DMS153 treated with DMSO at 0.1 percent for 48 hours (cell line): ENCODE measurements around the gene RAB36.
A peak's percentile ranks its signal among the peaks of the same experiment; 100 is the strongest.

Source experiments
- DNase-seq: peaks from one replicate; lab custom pipeline; 2025; ENCODE audit not compliant: unreplicated experiment; lab: John Stamatoyannopoulos, UW

The RAB36 gene

DNA sequence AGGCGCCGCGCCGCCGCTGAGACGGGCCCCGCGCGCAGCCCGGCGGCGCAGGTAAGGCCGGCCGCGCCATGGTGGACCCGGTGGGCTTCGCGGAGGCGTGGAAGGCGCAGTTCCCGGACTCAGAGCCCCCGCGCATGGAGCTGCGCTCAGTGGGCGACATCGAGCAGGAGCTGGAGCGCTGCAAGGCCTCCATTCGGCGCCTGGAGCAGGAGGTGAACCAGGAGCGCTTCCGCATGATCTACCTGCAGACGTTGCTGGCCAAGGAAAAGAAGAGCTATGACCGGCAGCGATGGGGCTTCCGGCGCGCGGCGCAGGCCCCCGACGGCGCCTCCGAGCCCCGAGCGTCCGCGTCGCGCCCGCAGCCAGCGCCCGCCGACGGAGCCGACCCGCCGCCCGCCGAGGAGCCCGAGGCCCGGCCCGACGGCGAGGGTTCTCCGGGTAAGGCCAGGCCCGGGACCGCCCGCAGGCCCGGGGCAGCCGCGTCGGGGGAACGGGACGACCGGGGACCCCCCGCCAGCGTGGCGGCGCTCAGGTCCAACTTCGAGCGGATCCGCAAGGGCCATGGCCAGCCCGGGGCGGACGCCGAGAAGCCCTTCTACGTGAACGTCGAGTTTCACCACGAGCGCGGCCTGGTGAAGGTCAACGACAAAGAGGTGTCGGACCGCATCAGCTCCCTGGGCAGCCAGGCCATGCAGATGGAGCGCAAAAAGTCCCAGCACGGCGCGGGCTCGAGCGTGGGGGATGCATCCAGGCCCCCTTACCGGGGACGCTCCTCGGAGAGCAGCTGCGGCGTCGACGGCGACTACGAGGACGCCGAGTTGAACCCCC lies 35.8 kb downstream of the RAB36 start:
- no peak for DNase-seq

GRCh38 chr22:23181721-23182308 lies 36.5 kb downstream of the RAB36 start:
- DNase-seq = no peak

DNA sequence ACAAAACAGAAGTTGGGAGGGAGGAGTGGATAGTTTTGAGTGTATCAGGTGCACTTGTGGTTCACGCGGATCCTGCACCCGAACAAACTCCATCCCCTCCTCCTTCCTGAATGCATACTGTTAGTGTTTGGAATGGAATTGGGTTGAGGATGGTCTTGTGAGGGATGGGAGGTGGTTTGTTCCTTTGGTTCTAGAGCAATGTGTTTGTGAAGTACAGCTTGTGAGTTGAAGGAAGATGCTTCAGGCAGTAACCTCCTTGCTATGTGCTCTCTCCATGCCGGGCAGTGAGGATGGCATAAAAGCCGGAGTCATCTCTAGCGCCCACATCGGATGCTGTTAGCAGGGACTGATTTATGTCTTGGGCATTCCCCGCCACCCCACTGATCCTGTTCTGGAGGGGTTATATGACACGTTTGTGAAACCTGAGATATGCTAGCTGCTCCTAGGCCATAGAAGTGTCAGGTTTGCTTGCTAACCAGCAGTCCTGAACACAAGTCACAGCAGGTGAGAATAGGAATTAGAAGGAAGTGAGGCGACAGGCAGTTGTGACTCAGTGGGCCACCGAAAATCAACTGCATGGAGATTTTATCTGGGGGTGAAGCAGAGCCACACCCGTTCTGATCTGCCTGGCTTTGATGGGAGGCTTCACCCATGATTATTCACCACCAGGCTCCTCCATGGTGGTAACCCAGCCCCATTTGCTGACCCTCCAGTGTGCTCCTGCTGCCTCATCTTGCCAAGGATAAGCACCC lies 37.2 kb downstream of the RAB36 start:
- peak; percentile 65 for DNase-seq

GRCh38 chr22:23183061-23183698 lies 37.9 kb downstream of the RAB36 start:
- peak; percentile 17 for DNase-seq

DNA sequence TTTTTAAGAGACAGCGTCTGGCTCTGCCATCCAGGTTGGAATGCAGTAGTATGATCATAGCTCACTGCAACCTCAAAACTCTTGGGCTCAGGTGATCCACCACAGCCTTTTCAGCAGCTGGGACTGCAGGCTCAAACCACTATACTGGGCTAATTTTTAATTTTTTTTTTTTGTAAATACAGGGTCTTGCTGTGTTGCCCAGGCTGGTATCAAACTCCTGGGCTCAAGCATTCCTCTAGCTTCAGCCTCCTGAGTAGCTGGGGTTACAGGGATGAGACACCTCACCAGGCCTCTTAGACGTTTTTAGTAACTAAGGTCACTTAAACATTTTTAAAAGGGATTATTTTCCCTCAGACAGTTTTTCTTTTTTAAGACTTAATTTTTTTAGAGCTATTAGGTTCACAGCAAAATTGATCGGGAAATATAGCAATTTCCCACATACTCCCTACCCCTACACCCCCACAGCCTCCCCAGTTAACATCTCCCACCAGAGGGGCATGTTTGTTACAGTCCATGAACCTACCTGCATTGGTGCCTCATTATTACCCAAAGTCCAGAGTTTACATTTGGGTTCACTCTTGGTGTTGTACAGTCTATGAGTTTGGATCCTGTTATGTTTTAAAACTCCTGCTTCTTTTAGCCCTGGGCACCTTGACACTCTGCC lies 39.0 kb downstream of the RAB36 start:
- no peak for DNase-seq

GRCh38 chr22:23184764-23185113 lies 39.5 kb downstream of the RAB36 start:
- DNase-seq = peak; percentile 67

DNA sequence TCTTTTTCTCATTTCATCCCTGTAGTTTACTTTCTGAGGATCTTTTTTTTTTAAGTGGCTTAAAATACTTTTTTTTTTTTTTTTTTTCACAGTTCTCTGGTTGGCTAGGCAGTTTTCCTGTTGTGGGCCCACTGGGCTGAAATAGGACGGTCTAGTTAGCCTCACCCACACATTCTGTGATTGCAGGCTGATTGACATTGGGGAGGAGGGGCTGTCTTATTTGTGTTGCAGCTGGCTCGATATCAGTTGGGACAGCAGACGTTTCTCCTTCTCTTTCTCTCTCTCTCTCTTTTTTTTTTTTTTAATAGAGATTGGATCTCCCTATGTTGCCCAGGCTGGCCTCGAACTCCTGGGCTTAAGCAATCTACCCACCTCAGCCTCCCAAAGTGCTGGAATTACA lies 41.9 kb downstream of the RAB36 start:
- DNase-seq = no peak

GRCh38 chr22:23187871-23188700 lies 42.8 kb downstream of the RAB36 start:
- no peak for DNase-seq

DNA sequence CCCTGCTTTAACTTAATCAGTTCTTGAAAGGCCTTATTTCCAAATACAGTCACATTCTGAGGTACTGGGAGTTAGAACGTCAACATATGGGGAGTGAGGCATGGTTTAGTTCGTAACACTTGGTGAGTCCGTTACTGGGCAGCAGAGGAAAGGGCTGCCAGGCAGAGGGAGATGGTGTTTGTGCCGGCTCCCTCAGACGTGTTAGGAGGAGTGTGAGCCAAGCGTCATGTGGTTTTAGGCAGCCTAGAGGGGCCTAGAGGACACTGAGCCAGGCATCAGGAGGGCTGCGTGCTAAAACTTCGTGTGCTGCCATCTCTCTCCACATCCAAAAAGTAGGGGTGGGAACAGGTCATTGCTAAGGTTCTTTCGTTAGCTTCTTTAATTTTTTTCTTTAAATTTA lies 45.2 kb downstream of the RAB36 start:
- DNase-seq = no peak

DNA sequence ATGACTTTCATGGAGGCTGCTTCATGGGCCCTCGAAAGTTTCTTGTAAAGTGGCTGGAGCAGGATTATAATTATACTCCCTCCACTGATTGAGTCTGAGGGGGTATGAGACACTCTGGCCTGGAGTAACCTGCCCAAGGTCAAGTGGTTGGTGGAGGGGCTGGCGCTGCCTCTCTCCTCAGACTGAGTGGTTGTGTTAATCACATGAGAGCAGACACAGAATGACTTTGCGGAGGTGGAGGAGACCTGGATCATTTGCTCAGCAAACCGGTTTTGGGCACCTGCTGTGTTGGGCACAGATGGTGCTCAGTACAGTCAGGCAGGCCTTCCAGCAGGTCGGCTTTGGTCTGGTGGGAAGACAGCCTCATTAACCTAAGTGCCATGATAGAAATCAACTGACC lies 46.9 kb downstream of the RAB36 start:
- peak; percentile 79 for DNase-seq

- no peak for DNase-seq
Observed at GRCh38 chr22:23192558-23192957, 47.3 kb downstream of the RAB36 start.

GRCh38 chr22:23193196-23193827 lies 48.0 kb downstream of the RAB36 start:
- DNase-seq = no peak

- DNase-seq = no peak
Observed at GRCh38 chr22:23193882-23194281, 48.6 kb downstream of the RAB36 start.

DNA sequence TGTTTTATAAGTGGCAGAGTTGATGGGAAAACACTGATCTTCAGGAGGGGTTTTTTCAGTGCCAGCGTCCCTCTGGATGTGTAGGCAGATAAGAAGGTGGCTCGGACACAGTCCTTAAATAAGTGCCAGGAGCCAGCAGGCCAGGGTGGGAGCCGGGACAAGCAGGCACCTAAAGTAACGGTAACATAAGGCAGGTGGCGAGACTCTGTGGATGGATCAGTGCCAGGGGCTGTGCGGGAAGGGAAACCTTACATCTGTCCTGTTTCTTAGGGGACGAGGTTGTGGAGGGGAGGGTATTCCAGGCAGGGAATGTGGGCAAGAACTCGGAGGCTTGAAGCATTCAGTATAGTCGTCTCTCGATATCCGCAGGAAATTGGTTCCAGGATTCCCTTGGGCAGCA lies 50.9 kb downstream of the RAB36 start:
- DNase-seq = no peak

DNA sequence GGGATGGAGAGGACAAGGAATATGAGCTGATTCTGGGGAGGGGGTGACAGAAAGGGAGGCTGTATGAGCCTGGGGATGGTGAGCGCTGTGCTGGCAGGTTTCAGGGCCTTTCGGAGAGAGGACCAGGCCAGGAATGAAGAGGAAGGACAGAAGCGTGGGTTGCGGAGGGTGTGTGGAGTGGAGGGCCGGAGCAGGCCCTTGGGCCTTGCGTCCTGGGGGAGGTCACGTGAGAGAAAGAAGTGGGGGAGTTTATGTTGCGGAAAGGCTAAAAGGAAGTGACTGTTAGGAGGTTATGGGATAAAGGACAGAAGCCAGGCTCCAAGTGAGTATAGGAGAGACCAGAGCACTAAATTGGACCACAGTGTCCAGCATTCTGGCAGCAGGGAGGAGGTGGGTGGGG lies 52.6 kb downstream of the RAB36 start:
- DNase-seq = no peak

GRCh38 chr22:23199159-23199558 lies 53.9 kb downstream of the RAB36 start:
- DNase-seq = no peak

DNA sequence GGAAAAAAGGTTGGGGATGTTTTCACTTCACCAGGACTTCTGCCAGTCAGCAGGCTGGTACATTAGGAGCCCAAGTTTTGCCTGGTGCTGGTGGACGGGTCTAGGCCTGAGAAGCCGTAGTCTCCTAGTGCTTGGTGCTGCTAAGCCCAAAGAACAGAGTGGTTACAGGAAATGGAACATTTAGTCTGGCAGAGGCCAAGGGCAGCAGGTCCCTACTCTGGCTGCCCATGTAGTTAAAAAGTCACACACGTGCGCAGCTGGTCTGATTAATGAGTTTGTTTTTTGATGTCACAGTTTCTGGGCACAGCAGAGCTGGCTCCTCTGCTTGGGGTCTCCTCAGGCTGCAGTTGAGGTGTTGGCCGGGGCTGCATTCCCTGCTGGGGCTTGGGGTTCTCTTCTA lies 55.6 kb downstream of the RAB36 start:
- no peak for DNase-seq

DNA sequence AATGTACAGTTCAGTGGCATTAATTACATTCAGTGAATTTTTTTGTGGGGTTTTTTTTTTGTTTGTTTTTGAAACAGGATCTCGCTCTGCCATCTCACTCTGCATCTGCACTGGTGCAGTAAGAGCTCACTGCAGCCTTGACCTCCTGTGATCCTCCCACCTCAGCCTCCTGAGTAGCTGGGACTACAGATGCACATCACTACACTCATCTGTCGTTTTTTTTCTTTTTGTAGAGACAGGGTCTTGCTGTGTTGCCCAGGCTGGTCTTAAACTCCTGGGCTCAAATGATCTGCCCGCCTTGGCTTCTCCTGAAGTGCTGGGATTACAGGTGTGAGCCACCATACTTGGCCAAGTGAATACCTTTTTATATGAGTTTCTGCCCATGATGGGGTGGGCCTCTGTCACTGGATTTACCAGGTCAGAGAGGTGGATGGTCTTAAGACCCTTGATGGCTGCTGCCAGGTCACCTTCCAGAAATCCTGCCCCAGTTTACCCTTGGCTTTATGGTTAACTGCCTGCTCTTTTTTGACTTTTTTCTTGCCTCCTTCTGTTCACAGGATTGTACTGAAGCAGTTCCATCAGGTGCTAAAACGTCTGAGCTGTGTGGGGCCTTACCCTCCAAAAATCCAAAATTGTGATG lies 57.7 kb downstream of the RAB36 start:
- DNase-seq = no peak

- no peak for DNase-seq
Observed at GRCh38 chr22:23203452-23204124, 58.3 kb downstream of the RAB36 start.
